ENCODE measurements around the gene LRRC15. TPM values are rescaled to one million over a fixed set of nuclear protein-coding genes. Genes with fewer than 3 reads are reported as not detected.

Gene LRRC15
- total and polyA plus RNA-seq, 8 donors = 0.02 to 0.25 (median 0.08) TPM; not detected in 1

DNA sequence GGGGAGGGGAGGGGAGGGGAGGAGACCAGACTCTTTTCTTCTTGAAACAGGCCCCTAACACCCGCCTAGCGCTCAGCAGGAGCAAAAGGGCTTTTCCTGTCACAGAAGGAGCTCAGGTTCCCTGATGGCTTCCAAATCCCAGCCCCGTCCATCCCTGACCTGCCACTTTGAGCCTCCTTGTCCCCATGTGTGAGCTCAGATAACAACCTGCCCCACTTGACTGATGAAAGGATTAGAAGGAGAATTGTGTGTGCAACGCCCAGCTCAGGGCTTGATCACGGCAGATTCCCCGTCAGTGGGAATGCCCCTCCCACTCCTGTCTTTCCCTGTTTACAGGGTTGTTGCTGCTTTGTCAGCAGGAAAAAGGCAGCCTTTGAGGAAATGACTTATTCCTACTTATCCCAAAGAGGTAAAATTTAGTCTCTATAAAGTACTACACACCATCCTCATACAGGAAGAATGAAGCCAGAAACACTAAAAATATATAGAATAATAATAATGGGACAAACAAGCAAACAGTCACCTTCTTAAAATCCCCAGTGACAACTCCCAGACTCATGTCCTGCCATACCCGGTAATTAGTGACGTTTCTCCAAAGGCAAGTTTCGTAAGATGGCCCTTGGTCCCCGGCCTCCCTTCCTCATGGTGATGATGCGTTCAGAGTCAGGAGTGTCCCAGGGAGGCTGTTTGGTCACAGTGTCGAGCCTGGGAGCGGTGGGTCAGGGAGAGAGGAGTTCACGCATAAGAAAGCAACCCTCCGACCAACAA, 6.1 kb upstream of the LRRC15 start:
- FAIRE-seq (no peak), ATAC-seq (no peak), DNase-seq (no peak)
- no peaks in the 10 kb centered on the region for H3K27me3 ChIP-seq
- TF ChIP-seq, protein P1, sequence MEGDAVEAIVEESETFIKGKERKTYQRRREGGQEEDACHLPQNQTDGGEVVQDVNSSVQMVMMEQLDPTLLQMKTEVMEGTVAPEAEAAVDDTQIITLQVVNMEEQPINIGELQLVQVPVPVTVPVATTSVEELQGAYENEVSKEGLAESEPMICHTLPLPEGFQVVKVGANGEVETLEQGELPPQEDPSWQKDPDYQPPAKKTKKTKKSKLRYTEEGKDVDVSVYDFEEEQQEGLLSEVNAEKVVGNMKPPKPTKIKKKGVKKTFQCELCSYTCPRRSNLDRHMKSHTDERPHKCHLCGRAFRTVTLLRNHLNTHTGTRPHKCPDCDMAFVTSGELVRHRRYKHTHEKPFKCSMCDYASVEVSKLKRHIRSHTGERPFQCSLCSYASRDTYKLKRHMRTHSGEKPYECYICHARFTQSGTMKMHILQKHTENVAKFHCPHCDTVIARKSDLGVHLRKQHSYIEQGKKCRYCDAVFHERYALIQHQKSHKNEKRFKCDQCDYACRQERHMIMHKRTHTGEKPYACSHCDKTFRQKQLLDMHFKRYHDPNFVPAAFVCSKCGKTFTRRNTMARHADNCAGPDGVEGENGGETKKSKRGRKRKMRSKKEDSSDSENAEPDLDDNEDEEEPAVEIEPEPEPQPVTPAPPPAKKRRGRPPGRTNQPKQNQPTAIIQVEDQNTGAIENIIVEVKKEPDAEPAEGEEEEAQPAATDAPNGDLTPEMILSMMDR (IDR thresholded peaks at IDR 0.05) = no peak
- H3K9me3 ChIP-seq = no peaks in the 10 kb centered on the region
- H3K27ac ChIP-seq = no peak overlapping the region
- H3K4me3 ChIP-seq = no peak overlapping the region
- intact Hi-C loops (cut with DNase I) = no loop called here
- 53 to 58% methylated on average over 15 of the region's 15 CpGs for WGBS, 2 donors
- no peaks in the 10 kb centered on the region for H3K4me1 ChIP-seq
- no peaks in the 10 kb centered on the region for H3K36me3 ChIP-seq

DNA sequence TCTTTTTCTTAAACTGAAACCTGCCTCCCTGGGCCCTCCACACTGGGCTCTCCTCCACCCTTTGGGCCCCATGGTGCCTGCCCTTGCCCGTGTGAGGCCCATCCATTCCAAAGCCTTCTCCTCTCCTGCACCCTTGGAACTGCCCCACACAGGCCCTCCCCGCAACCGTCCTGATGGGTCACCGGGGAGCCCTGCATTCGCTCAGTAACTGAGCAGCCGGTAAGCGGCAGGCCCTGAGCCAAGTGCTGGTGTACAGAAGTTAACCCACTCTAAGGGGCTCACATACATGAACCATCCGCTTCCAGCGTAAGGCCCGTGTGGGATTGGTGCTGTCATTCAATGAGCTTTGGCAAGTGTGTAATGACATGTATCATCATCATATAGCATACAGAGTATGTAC, 5.4 kb upstream of the LRRC15 start:
- intact Hi-C loops (cut with DNase I) = no loop called here
- H3K36me3 ChIP-seq = no peaks in the 10 kb centered on the region
- ATAC-seq (peak in 1 of 4 donors; percentile 35), FAIRE-seq (no peak), DNase-seq (no peak)
- no peaks in the 10 kb centered on the region for H3K9me3 ChIP-seq
- H3K27me3 ChIP-seq = no peaks in the 10 kb centered on the region
- TF ChIP-seq, protein P1 (IDR thresholded peaks at IDR 0.05) = no peak
- H3K27ac ChIP-seq = no peak overlapping the region
- no peaks in the 10 kb centered on the region for H3K4me1 ChIP-seq
- WGBS, 2 donors = 80 to 82% methylated on average over 10 of the region's 10 CpGs
- H3K4me3 ChIP-seq = no peak overlapping the region

DNA sequence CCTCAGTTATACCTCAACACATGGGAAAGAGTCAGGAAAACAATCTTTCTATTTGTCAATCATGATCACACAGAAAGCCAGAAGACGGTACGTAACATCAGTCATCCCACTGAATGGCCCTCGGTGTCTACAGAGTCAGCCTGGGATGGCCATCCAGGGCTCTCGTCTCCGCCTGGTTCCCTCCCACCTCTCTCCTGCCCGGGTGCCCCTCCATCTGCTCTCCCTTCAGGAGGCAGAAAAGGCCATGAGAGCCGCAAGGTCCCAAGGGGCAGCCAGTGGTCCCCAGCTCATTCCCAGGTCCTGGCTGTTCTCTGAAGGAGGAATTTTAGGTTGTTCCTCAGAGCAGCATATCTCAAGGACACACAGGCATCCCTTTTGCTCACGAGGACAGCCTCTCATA, 4.4 kb upstream of the LRRC15 start:
- H3K27me3 ChIP-seq = no peaks in the 10 kb centered on the region
- ATAC-seq = no peak
- no peak for DNase-seq
- H3K9me3 ChIP-seq = no peaks in the 10 kb centered on the region
- no peaks in the 10 kb centered on the region for H3K4me1 ChIP-seq
- 61 to 69% methylated on average over 8 of the region's 8 CpGs for WGBS, 2 donors
- TF ChIP-seq, protein P1 (IDR thresholded peaks at IDR 0.05) = no peak
- no peak overlapping the region for H3K4me3 ChIP-seq
- H3K36me3 ChIP-seq = no peaks in the 10 kb centered on the region
- H3K27ac ChIP-seq = no peak overlapping the region
- intact Hi-C loops (cut with DNase I) = no loop called here
- FAIRE-seq = no peak

DNA sequence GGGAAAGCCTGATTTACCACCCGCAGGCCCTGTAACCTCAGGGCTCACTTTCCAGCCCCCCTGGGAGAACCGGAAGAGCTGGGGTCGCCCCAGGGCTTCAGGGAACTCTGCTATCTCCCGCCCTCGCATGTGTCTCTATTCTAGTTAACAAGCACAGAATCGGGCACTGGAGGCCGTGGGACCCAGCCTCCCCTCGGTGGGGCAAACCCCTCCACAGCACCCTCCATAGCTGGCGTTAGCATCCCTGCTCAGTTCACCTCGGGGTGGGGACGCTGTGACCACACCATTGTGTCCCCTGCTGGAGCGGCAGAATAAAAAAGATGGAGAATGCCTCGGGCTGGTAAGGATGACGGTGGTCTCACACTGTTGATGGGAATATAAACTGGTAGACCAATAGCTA, 3.5 kb upstream of the LRRC15 start:
- Histone ChIP-seq H3K36me3 (no peaks in the 10 kb centered on the region), H3K27ac (no peak overlapping the region), H3K27me3 (no peaks in the 10 kb centered on the region), H3K4me3 (no peak overlapping the region), H3K4me1 (no peaks in the 10 kb centered on the region), H3K9me3 (no peaks in the 10 kb centered on the region)
- ATAC-seq (no peak), DNase-seq (no peak), FAIRE-seq (no peak)
- TF ChIP-seq, protein P1 (IDR thresholded peaks at IDR 0.05) = no peak
- intact Hi-C loops (cut with DNase I) = no loop called here
- 75 to 84% methylated on average over 14 of the region's 14 CpGs for WGBS, 2 donors

DNA sequence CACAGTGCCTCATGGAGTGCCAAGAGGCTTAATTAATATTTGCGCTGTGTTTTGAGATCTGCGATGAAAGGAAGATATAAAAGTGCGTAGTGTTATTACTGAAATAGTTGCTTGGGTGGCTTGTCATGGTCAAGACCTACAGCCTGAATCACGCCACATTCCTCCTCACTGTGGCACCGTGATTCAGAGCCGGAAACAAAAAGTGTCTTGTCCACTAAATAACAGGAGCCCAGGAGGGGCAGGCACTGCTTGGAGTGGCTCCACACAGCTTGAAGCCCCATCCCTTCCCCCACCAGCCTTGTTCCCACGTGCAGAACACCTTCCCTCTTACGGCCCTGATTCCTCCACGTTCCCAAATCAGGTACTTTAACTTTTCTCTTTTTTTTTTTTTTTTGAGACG, 1.2 kb upstream of the LRRC15 start:
- Histone ChIP-seq H3K27ac (no peak overlapping the region), H3K36me3 (no peaks in the 10 kb centered on the region), H3K27me3 (no peaks in the 10 kb centered on the region), H3K4me1 (no peaks in the 10 kb centered on the region), H3K4me3 (no peak overlapping the region), H3K9me3 (no peaks in the 10 kb centered on the region)
- FAIRE-seq = no peak
- WGBS, 2 donors = 67 to 71% methylated on average over 9 to 10 of the region's 10 CpGs
- no peak for ATAC-seq
- DNase-seq = no peak
- TF ChIP-seq, protein P1 (IDR thresholded peaks at IDR 0.05) = no peak
- intact Hi-C loops (cut with DNase I) = no loop called here

All from pancreas (tissue), 10 donors.